ENCODE measurements around the gene KCNJ2. TPM values are rescaled to one million over a fixed set of nuclear protein-coding genes. Genes with fewer than 3 reads are reported as not detected.

The KCNJ2 gene
- total RNA-seq, 1 experiment from 2014 or later: 1.5 TPM

DNA sequence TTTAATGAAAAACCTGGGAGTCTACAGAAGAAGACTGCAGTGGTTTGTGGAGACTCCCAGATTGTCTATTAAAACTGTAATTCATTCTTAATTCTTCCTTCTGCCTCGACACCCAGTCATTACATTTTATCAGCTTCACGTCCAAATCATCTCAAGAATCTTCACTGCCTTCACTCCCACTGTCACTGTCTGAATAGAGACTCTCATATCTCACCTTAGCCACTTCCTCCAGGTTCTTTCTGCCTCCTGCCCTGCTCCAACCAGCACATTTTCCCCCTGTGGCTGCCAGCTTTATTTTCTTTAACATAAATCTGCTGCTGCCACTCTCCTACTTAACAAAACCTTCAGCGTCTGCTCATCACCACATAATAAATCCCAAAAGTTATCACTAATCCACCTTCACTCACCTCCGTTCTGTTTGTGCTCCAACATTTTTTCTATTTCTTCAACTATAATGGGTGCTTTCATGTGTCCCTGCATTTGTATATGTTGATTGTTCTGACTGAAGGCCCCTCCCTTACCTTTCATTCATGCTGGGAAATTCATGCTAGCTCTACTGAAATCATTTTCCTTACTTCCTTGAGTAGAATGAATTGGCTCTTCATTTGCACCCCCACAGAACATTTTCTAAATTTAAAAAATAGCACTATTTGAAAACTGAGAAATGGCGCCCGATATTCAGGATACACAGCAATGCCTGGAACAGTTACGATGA, 38.9 kb downstream of the KCNJ2 start:
- Histone ChIP-seq H3K36me3 (ENCODE audit: control insufficient read depth, insufficient read depth, low read length) (no peaks in the 10 kb centered on the region), H3K4me1 (ENCODE audit: control insufficient read depth, insufficient read depth, low read length) (no peaks in the 10 kb centered on the region), H3K4me3 (ENCODE audit: low read depth in 2 of 2, low read length in 2 of 2) (no peak overlapping the region), H3K9me3 (ENCODE audit: control insufficient read depth, insufficient read depth, low read depth, low read length) (no peaks in the 10 kb centered on the region), H3K27ac (ENCODE audit: low read length) (no peak overlapping the region), H3K27me3 (ENCODE audit: control insufficient read depth, insufficient read depth, low read length) (no peaks in the 10 kb centered on the region; the same call in 1 of the 2 replicates)
- ChIA-PET CTCF (interaction anchor here (0.6 kb wide), 1 partner anchor 55 kb away, joined by 4 read pairs; no protein-coding TSS in a partner anchor), POLR2A (no interaction called here)
- TF ChIP-seq, protein P1, sequence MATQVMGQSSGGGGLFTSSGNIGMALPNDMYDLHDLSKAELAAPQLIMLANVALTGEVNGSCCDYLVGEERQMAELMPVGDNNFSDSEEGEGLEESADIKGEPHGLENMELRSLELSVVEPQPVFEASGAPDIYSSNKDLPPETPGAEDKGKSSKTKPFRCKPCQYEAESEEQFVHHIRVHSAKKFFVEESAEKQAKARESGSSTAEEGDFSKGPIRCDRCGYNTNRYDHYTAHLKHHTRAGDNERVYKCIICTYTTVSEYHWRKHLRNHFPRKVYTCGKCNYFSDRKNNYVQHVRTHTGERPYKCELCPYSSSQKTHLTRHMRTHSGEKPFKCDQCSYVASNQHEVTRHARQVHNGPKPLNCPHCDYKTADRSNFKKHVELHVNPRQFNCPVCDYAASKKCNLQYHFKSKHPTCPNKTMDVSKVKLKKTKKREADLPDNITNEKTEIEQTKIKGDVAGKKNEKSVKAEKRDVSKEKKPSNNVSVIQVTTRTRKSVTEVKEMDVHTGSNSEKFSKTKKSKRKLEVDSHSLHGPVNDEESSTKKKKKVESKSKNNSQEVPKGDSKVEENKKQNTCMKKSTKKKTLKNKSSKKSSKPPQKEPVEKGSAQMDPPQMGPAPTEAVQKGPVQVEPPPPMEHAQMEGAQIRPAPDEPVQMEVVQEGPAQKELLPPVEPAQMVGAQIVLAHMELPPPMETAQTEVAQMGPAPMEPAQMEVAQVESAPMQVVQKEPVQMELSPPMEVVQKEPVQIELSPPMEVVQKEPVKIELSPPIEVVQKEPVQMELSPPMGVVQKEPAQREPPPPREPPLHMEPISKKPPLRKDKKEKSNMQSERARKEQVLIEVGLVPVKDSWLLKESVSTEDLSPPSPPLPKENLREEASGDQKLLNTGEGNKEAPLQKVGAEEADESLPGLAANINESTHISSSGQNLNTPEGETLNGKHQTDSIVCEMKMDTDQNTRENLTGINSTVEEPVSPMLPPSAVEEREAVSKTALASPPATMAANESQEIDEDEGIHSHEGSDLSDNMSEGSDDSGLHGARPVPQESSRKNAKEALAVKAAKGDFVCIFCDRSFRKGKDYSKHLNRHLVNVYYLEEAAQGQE (IDR thresholded peaks at IDR 0.05; ENCODE audit: insufficient read depth in 1 of 2, low read depth in 2 of 2, low read length in 1 of 2): no peak
- TF ChIP-seq, protein P2, sequence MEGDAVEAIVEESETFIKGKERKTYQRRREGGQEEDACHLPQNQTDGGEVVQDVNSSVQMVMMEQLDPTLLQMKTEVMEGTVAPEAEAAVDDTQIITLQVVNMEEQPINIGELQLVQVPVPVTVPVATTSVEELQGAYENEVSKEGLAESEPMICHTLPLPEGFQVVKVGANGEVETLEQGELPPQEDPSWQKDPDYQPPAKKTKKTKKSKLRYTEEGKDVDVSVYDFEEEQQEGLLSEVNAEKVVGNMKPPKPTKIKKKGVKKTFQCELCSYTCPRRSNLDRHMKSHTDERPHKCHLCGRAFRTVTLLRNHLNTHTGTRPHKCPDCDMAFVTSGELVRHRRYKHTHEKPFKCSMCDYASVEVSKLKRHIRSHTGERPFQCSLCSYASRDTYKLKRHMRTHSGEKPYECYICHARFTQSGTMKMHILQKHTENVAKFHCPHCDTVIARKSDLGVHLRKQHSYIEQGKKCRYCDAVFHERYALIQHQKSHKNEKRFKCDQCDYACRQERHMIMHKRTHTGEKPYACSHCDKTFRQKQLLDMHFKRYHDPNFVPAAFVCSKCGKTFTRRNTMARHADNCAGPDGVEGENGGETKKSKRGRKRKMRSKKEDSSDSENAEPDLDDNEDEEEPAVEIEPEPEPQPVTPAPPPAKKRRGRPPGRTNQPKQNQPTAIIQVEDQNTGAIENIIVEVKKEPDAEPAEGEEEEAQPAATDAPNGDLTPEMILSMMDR (IDR thresholded peaks at IDR 0.05): no peak
- TF ChIP-seq SIN3A (IDR thresholded peaks at IDR 0.05; ENCODE audit: borderline replicate concordance, insufficient read depth, low read depth, low read length) (no peak), TCF7L2 (IDR thresholded peaks at IDR 0.05; ENCODE audit: low read depth, low read length) (no peak), POLR2AphosphoS5 (IDR thresholded peaks at IDR 0.05; ENCODE audit: low read depth, low read length) (no peak)
- DNase-seq (ENCODE audit: low read depth, low spot score) (no peak), ATAC-seq (no peak)
- in situ Hi-C loops (cut with HindIII; ENCODE audit: low pct_unique_long_range_greater_than_20kb, low sequenced_read_pairs) (no loop called here), intact Hi-C loops (cut with micrococcal nuclease; ENCODE audit: unreplicated experiment) (no loop called here)
- no TSS peak for BruUV-seq (replicated peaks)

- DNase-seq (ENCODE audit: low read depth, low spot score) (no peak), ATAC-seq (no peak)
- H3K4me3 ChIP-seq (ENCODE audit: low read depth in 2 of 2, low read length in 2 of 2): no peak overlapping the region
- ChIA-PET CTCF (interaction anchor here (0.6 kb wide), 1 partner anchor 54 kb away, joined by 4 read pairs; no protein-coding TSS in a partner anchor), POLR2A (no interaction called here)
- H3K27me3 ChIP-seq (ENCODE audit: control insufficient read depth, insufficient read depth, low read length): no peaks in the 10 kb centered on the region; the same call in 1 of the 2 replicates
- no peaks in the 10 kb centered on the region for H3K4me1 ChIP-seq (ENCODE audit: control insufficient read depth, insufficient read depth, low read length)
- no peak overlapping the region for H3K27ac ChIP-seq (ENCODE audit: low read length)
- H3K9me3 ChIP-seq (ENCODE audit: control insufficient read depth, insufficient read depth, low read depth, low read length): no peaks in the 10 kb centered on the region
- TF ChIP-seq, protein P1 (IDR thresholded peaks at IDR 0.05; ENCODE audit: insufficient read depth in 1 of 2, low read depth in 2 of 2, low read length in 1 of 2): no peak
- TF ChIP-seq, protein P2 (IDR thresholded peaks at IDR 0.05): no peak
- TF ChIP-seq SIN3A (IDR thresholded peaks at IDR 0.05; ENCODE audit: borderline replicate concordance, insufficient read depth, low read depth, low read length) (no peak), TCF7L2 (IDR thresholded peaks at IDR 0.05; ENCODE audit: low read depth, low read length) (no peak), POLR2AphosphoS5 (IDR thresholded peaks at IDR 0.05; ENCODE audit: low read depth, low read length) (no peak)
- in situ Hi-C loops (cut with HindIII; ENCODE audit: low pct_unique_long_range_greater_than_20kb, low sequenced_read_pairs): no loop called here
- no peaks in the 10 kb centered on the region for H3K36me3 ChIP-seq (ENCODE audit: control insufficient read depth, insufficient read depth, low read length)
- no TSS peak for BruUV-seq (replicated peaks)
- intact Hi-C loops (cut with micrococcal nuclease; ENCODE audit: unreplicated experiment): no loop called here
These were observed 39.7 kb downstream of the KCNJ2 start for GRCh38 chr17:70208825-70209555.
